ENCODE measurements around the gene CEMIP.

CEMIP gene

DNA sequence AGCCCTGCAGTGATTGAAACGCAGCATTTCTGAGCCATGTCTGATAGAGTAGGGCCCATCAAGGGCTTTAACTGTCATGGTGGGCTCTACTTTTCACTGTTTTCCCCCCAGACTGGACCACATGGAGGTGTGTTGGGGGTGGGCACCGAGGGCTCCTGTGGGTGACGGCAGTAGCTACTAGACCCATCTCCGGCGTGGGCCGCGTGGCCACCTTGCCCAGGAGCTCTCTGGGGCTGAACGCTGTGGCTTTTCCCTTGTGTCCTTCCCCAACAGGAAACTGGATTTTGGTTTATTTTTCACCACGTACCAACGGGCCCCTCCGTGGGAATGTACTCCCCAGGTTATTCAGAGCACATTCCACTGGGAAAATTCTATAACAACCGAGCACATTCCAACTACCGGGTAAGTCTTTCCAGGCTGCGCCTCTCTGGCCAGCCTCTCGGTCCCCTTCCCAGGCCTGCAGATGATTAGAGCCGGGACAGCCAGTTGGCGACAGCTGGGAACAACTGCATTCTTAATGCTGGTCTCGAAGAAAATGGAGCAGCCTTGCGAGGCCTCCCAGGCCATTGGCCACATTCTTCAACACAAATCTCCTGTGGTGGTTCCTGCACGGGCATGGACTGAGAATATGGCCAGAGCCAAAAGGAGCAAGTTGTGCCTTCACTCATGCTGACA lies 142.7 kb downstream of the CEMIP start:
- no peak for DNase-seq (ENCODE audit: low read depth, low spot score)

DNA sequence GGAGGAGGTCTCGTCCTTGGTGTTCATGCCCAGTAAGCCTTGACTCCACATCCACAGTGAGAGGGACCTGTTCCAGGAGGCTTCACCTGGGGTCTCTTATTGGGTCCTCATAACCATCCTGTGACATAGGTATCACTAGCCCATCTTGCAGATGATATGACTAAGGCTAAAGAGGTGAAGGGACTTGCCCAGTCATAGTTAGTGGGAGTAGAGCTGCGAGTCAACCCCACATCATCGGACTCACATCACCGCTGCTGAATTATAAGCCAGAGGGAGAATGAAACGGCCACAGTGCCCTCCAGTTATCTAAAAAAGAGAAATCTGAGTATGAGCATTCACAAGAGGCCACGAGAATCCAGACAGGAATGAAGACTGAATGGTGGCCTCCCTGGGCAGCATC lies 144.5 kb downstream of the CEMIP start:
- in situ Hi-C loops (cut with HindIII; ENCODE audit: low sequenced_read_pairs): no loop called here
- H3K4me3 ChIP-seq (ENCODE audit: low read depth, low read length): no peak overlapping the region
- TF ChIP-seq, protein P1, sequence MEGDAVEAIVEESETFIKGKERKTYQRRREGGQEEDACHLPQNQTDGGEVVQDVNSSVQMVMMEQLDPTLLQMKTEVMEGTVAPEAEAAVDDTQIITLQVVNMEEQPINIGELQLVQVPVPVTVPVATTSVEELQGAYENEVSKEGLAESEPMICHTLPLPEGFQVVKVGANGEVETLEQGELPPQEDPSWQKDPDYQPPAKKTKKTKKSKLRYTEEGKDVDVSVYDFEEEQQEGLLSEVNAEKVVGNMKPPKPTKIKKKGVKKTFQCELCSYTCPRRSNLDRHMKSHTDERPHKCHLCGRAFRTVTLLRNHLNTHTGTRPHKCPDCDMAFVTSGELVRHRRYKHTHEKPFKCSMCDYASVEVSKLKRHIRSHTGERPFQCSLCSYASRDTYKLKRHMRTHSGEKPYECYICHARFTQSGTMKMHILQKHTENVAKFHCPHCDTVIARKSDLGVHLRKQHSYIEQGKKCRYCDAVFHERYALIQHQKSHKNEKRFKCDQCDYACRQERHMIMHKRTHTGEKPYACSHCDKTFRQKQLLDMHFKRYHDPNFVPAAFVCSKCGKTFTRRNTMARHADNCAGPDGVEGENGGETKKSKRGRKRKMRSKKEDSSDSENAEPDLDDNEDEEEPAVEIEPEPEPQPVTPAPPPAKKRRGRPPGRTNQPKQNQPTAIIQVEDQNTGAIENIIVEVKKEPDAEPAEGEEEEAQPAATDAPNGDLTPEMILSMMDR (IDR thresholded peaks at IDR 0.05; ENCODE audit: low read depth, low read length): no peak
- no peak for DNase-seq (ENCODE audit: low read depth, low spot score)

More for the DNA sequence above, 142.7 kb downstream of the CEMIP start:
- no peak overlapping the region for H3K4me3 ChIP-seq (ENCODE audit: low read depth, low read length)
- TF ChIP-seq, protein P1 (IDR thresholded peaks at IDR 0.05; ENCODE audit: low read depth, low read length): no peak
- in situ Hi-C loops (cut with HindIII; ENCODE audit: low sequenced_read_pairs): no loop called here

DNA sequence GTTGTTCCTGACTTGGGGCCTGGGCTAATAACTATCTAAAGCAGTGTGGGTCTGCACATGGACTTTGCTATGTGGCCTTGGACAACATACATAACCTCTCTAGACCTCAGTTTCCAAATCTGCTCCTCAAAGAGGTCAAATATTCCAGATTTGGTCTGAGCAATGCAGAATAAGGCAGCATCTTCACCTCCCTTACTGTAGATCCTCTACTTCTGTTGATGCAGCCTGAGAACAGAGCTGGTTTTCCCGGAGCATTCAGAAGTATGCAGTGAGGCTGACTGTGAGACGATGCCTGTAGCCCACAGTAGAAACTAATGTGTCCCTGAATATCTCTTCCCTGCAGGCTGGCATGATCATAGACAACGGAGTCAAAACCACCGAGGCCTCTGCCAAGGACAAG lies 145.1 kb downstream of the CEMIP start:
- TF ChIP-seq, protein P1 (IDR thresholded peaks at IDR 0.05; ENCODE audit: low read depth, low read length): no peak
- no peak overlapping the region for H3K4me3 ChIP-seq (ENCODE audit: low read depth, low read length)
- in situ Hi-C loops (cut with HindIII; ENCODE audit: low sequenced_read_pairs): no loop called here
- DNase-seq (ENCODE audit: low read depth, low spot score): no peak

DNA sequence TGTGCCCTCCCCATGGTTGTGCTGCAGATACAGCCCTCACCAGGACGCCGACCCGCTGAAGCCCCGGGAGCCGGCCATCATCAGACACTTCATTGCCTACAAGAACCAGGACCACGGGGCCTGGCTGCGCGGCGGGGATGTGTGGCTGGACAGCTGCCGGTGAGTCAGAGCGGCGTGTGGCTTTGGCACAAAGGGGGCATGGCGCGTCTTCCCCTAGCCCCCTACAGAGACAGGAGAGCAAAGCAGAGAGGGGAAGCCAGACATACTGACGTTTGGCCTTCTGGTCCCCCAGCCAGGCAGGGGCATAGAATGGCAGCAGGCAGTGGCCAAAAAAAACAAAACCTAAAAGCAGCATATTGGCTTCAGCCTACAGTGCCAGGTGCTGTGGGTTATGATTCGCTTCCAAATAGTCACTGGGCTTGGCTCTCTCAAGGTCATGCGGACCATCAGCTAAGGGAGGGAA lies 146.5 kb downstream of the CEMIP start:
- TF ChIP-seq, protein P1 (IDR thresholded peaks at IDR 0.05; ENCODE audit: low read depth, low read length): no peak
- no peak overlapping the region for H3K4me3 ChIP-seq (ENCODE audit: low read depth, low read length)
- peak; percentile 65 for DNase-seq (ENCODE audit: low read depth, low spot score)
- in situ Hi-C loops (cut with HindIII; ENCODE audit: low sequenced_read_pairs): no loop called here

DNA sequence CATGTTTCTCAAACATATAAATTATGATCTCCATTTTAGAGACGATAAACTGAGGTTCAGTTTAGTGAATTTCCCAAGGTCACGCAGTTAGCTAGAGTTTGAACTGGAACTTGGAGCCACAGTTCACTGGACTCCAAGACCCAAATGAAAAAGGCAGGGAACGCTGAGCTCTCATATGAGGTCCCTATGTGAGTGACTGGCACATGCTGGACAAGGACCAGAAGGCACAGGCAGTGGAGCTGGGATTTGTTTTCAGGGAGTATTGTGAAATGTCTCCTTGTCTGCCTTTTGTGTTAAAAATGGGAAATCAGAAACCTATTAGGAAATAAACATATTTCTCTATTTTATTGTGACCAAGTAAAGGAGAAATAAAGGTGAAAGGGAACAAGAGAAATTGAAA lies 147.0 kb downstream of the CEMIP start:
- TF ChIP-seq, protein P1 (IDR thresholded peaks at IDR 0.05; ENCODE audit: low read depth, low read length): no peak
- no peak for DNase-seq (ENCODE audit: low read depth, low spot score)
- no peak overlapping the region for H3K4me3 ChIP-seq (ENCODE audit: low read depth, low read length)
- in situ Hi-C loops (cut with HindIII; ENCODE audit: low sequenced_read_pairs): no loop called here

DNA sequence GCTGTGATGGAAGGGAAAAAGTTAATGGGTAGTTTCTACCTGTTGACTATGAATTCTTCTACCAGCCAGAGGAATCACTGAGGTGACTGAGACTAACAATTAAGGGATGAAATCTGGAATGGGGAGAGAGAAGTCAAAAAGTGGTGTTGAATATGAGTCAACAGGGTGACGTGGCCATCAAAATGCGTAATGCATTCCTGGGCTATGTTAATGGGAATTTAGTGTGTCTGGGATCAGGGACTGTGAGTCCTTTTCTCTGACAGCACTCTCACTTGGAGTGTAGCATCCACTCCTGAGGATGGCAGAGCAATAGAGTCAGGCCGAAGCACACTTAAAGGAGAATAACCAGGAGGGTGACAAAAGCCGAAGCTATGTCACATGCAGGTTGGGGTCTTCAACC lies 150.1 kb downstream of the CEMIP start:
- no peak overlapping the region for H3K4me3 ChIP-seq (ENCODE audit: low read depth, low read length)
- TF ChIP-seq, protein P1 (IDR thresholded peaks at IDR 0.05; ENCODE audit: low read depth, low read length): no peak
- peak; percentile 72 for DNase-seq (ENCODE audit: low read depth, low spot score)
- in situ Hi-C loops (cut with HindIII; ENCODE audit: low sequenced_read_pairs): no loop called here

All from astrocyte of the spinal cord (primary cell).